HFFc6 (cell line): ENCODE data around the gene THPO. TPM values are rescaled to one million over a fixed set of nuclear protein-coding genes. Genes with fewer than 3 reads are reported as not detected.
A peak's percentile ranks its signal among the peaks of the same experiment; 100 is the strongest.

Source experiments
- DNase-seq: peaks from one replicate; pipeline ENCODE4 v3.0.0-alpha.2; 2018
- H3K27ac Mint-ChIP-seq: 2 replicates; pipeline ENCODE4 v1.8.0; 2020; ENCODE audit warnings: mild to moderate bottlenecking, mixed read lengths
- H3K27me3 Mint-ChIP-seq: 2 replicates; pipeline ENCODE4 v1.8.0; 2021; ENCODE audit warnings: mild to moderate bottlenecking, moderate library complexity, mixed read lengths; ENCODE audit not compliant: insufficient read depth
- H3K36me3 Mint-ChIP-seq: 2 replicates; pipeline ENCODE4 v1.8.0; 2021; ENCODE audit warnings: low read depth, mixed read lengths
- H3K4me1 Mint-ChIP-seq: 2 replicates; pipeline ENCODE4 v1.8.0; 2020; ENCODE audit warnings: low read depth, mixed read lengths
- H3K4me3 Mint-ChIP-seq: 2 replicates; pipeline ENCODE4 v1.8.0; 2020; ENCODE audit warnings: mild to moderate bottlenecking, moderate library complexity, mixed read lengths
- H3K9me3 Mint-ChIP-seq: 2 replicates; pipeline ENCODE4 v1.8.0; 2020; ENCODE audit warnings: mild to moderate bottlenecking, mixed read lengths
- CTCF ChIP-seq: fragments of 200-600 bp; sonication (generic); IDR thresholded peaks from 2 replicates; pipeline ENCODE4 v1.5.0; 2021; ENCODE audit warnings: antibody characterized with exemption, mild to moderate bottlenecking
- total RNA-seq, 6 experiments: library from RNA; stranded (reverse); fragmentation: NEBNext Ultra II Directional; extraction: Animal tissue kit (Norgen Biotek cat#: 25700); gene quantifications; 2 replicates in 1 of 6; 3 replicates in 5 of 6; pipeline ENCODE4 v1.2.3, GENCODE V29; 2021

Gene THPO
- total RNA-seq, 6 experiments from 2014 or later: not detected

- H3K36me3 Mint-ChIP-seq: peaks cover 17% of the 10 kb centered on the region
- peaks cover 31% of the 10 kb centered on the region for H3K4me1 Mint-ChIP-seq
- H3K9me3 Mint-ChIP-seq: no peaks in the 10 kb centered on the region
- no peak overlapping the region for H3K4me3 Mint-ChIP-seq
- DNase-seq: no peak
- H3K27ac Mint-ChIP-seq: peak overlapping the region; percentile 25; the same call in 1 of the 2 replicates
- H3K27me3 Mint-ChIP-seq: peaks cover 5% of the 10 kb centered on the region
- no peak for TF ChIP-seq CTCF
Observed at GRCh38 chr3:184347321-184348056, 30.5 kb downstream of the THPO start.

- no peak overlapping the region for H3K4me3 Mint-ChIP-seq
- H3K27me3 Mint-ChIP-seq: peaks cover 7% of the 10 kb centered on the region
- peaks cover 13% of the 10 kb centered on the region for H3K36me3 Mint-ChIP-seq
- H3K9me3 Mint-ChIP-seq: no peaks in the 10 kb centered on the region
- DNase-seq: no peak
- H3K27ac Mint-ChIP-seq: no peak overlapping the region
- peaks cover 34% of the 10 kb centered on the region for H3K4me1 Mint-ChIP-seq
- TF ChIP-seq CTCF: no peak
Observed at GRCh38 chr3:184346480-184347190, 31.4 kb downstream of the THPO start.

- Mint-ChIP-seq H3K27ac (peak overlapping the region; percentile 60), H3K36me3 (peaks cover 17% of the 10 kb centered on the region), H3K4me3 (peak overlapping the region; percentile 56; the same call in 1 of the 2 replicates)
Observed at GRCh38 chr3:184345317-184346144, 32.5 kb downstream of the THPO start.

GRCh38 chr3:184344579-184345316 is 33.3 kb downstream of the THPO start:
- no peaks in the 10 kb centered on the region for H3K9me3 Mint-ChIP-seq
- TF ChIP-seq CTCF: no peak
- H3K27ac Mint-ChIP-seq: no peak overlapping the region
- peaks cover 48% of the 10 kb centered on the region for H3K4me1 Mint-ChIP-seq
- H3K36me3 Mint-ChIP-seq: peaks cover 18% of the 10 kb centered on the region
- no peak overlapping the region for H3K4me3 Mint-ChIP-seq
- no peak for DNase-seq
- H3K27me3 Mint-ChIP-seq: peaks cover 7% of the 10 kb centered on the region

More at GRCh38 chr3:184345317-184346144, 32.5 kb downstream of the THPO start:
- DNase-seq: peak; percentile 78
- Mint-ChIP-seq H3K9me3 (no peaks in the 10 kb centered on the region), H3K4me1 (peaks cover 45% of the 10 kb centered on the region), H3K27me3 (peaks cover 7% of the 10 kb centered on the region)
- TF ChIP-seq CTCF: peak; percentile 76
